MV-4-11 (cell line): Measurements from ENCODE around the gene PUM1.
"Not testable (repeated sequence)": the region's sequence is repeated elsewhere in the genome, so short reads cannot be mapped to it uniquely, and the experiment has no call there.

Source experiments
- DNase-seq: peaks from one replicate; lab custom pipeline; 2025; lab: John Stamatoyannopoulos, UW

Gene PUM1

GRCh38 chr1:31064111-31064717 lies 1.3 kb downstream of the PUM1 start:
- no peak for DNase-seq

- no peak for DNase-seq
Observed at GRCh38 chr1:31063631-31064030, 1.9 kb downstream of the PUM1 start.

GRCh38 chr1:31062867-31063380 lies 2.6 kb downstream of the PUM1 start:
- DNase-seq, result no peak

GRCh38 chr1:31062162-31062866 lies 3.2 kb downstream of the PUM1 start:
- not testable (repeated sequence) for DNase-seq

GRCh38 chr1:31058012-31058411 lies 7.5 kb downstream of the PUM1 start:
- DNase-seq, result no peak

GRCh38 chr1:31055953-31056352 lies 9.6 kb downstream of the PUM1 start:
- no peak for DNase-seq

GRCh38 chr1:31055501-31055900 lies 10.0 kb downstream of the PUM1 start:
- DNase-seq, result no peak

- no peak for DNase-seq
Observed at GRCh38 chr1:31054958-31055481, 10.5 kb downstream of the PUM1 start.

- DNase-seq, result no peak
Observed at GRCh38 chr1:31054349-31054748, 11.2 kb downstream of the PUM1 start.

GRCh38 chr1:31052613-31053012 lies 12.9 kb downstream of the PUM1 start:
- not testable (repeated sequence) for DNase-seq

GRCh38 chr1:31051611-31052010 lies 13.9 kb downstream of the PUM1 start:
- no peak for DNase-seq

GRCh38 chr1:31047507-31047906 lies 18.0 kb downstream of the PUM1 start:
- DNase-seq, result not testable (repeated sequence)

GRCh38 chr1:31043631-31044030 lies 21.9 kb downstream of the PUM1 start:
- no peak for DNase-seq

GRCh38 chr1:31042656-31043055 lies 22.9 kb downstream of the PUM1 start:
- no peak for DNase-seq

GRCh38 chr1:31041529-31041928 lies 24.0 kb downstream of the PUM1 start:
- no peak for DNase-seq

- no peak for DNase-seq
Observed at GRCh38 chr1:31040038-31040437, 25.5 kb downstream of the PUM1 start.

GRCh38 chr1:31038935-31039334 lies 26.6 kb downstream of the PUM1 start:
- DNase-seq, result not testable (repeated sequence)

- DNase-seq, result no peak
Observed at GRCh38 chr1:31038360-31038759, 27.2 kb downstream of the PUM1 start.

- DNase-seq, result no peak
Observed at GRCh38 chr1:31036749-31037500, 28.6 kb downstream of the PUM1 start.

- no peak for DNase-seq
Observed at GRCh38 chr1:31033598-31033997, 31.9 kb downstream of the PUM1 start.

- no peak for DNase-seq
Observed at GRCh38 chr1:31032266-31032665, 33.3 kb downstream of the PUM1 start.

GRCh38 chr1:31031330-31032143 lies 34.0 kb downstream of the PUM1 start:
- no peak for DNase-seq
